Left colon (tissue), 2 donors: ENCODE data around the gene COL23A1. TPM values are rescaled to one million over a fixed set of nuclear protein-coding genes. Genes with fewer than 3 reads are reported as not detected.
"Not testable (repeated sequence)": the region's sequence is repeated elsewhere in the genome, so short reads cannot be mapped to it uniquely, and the experiment has no call there.

ENCODE experiments used
- ATAC-seq: fragments of 200-7000 bp; cut with Tn5 transposase; one replicate; pipeline ENCODE4 v1.9.1; 2020; ENCODE audit warnings: mild to moderate bottlenecking, moderate library complexity
- DNase-seq, 2 donors: peaks; one replicate each; pipeline ENCODE4 v3.0.0-alpha.2; 2020
- intact Hi-C, 2 donors: fragments of 100-400 bp; cut with DNase I in 1 of 2; cut with micrococcal nuclease in 1 of 2; formaldehyde crosslinking; loops; one replicate each; pipeline versions ENCODE4 v1.11.2 to v1.14.0; 2022; cut with DNase I, micrococcal nuclease
- total RNA-seq, 2 donors: library from RNA; stranded (reverse); fragmentation: NEBNext Ultra II Directional; extraction: Animal tissue kit (Norgen Biotek cat#: 25700); gene quantifications; one replicate each; pipeline ENCODE4 v1.2.1, GENCODE V29; 2021
- donor health status: DM: no; HTN: no; CAD: no.
- donor health status: DM: yes; HTN: yes; CAD: no.

COL23A1 gene
- total RNA-seq, 2 donors from 2014 or later, result 0.09 to 0.73 TPM

GRCh38 chr5:178382754-178383164, 207.4 kb downstream of the COL23A1 start:
- DNase-seq, result no peak
- intact Hi-C loops, result no loop called here

GRCh38 chr5:178381921-178382695, 208.1 kb downstream of the COL23A1 start:
- intact Hi-C loops, result no loop called here
- no peak for DNase-seq

More at GRCh38 chr5:178382754-178383164, 207.4 kb downstream of the COL23A1 start:
- ATAC-seq, result no peak

GRCh38 chr5:178381206-178381605, 209.0 kb downstream of the COL23A1 start:
- intact Hi-C loops, result no loop called here
- ATAC-seq, result no peak
- no peak for DNase-seq

More at GRCh38 chr5:178381921-178382695, 208.1 kb downstream of the COL23A1 start:
- ATAC-seq, result no peak

- DNase-seq (no peak), ATAC-seq (no peak)
- intact Hi-C loops, result no loop called here
Measured at GRCh38 chr5:178380541-178381074, 209.6 kb downstream of the COL23A1 start.

GRCh38 chr5:178380086-178380485, 210.1 kb downstream of the COL23A1 start:
- intact Hi-C loops, result no loop called here
- no peak for DNase-seq
- ATAC-seq, result no peak

GRCh38 chr5:178378527-178379484, 211.4 kb downstream of the COL23A1 start:
- intact Hi-C loops, result no loop called here
- ATAC-seq (no peak), DNase-seq (no peak)

- DNase-seq (no peak), ATAC-seq (no peak)
- intact Hi-C loops, result no loop called here
Measured at GRCh38 chr5:178377583-178378270, 212.5 kb downstream of the COL23A1 start.

- no peak for DNase-seq
- intact Hi-C loops, result no loop called here
- no peak for ATAC-seq
Measured at GRCh38 chr5:178376921-178377582, 213.1 kb downstream of the COL23A1 start.

- DNase-seq, result no peak
- no peak for ATAC-seq
- intact Hi-C loops, result no loop called here
Measured at GRCh38 chr5:178375348-178375747, 214.8 kb downstream of the COL23A1 start.

- ATAC-seq (no peak), DNase-seq (no peak)
- intact Hi-C loops, result no loop called here
Measured at GRCh38 chr5:178373711-178374110, 216.5 kb downstream of the COL23A1 start.

GRCh38 chr5:178372142-178372571, 218.0 kb downstream of the COL23A1 start:
- DNase-seq (no peak), ATAC-seq (no peak)
- intact Hi-C loops, result no loop called here

- ATAC-seq (no peak), DNase-seq (no peak)
- intact Hi-C loops, result no loop called here
Measured at GRCh38 chr5:178371362-178372111, 218.7 kb downstream of the COL23A1 start.

GRCh38 chr5:178370102-178370501, 220.1 kb downstream of the COL23A1 start:
- no peak for DNase-seq
- no peak for ATAC-seq
- intact Hi-C loops, result no loop called here

GRCh38 chr5:178369469-178369868, 220.7 kb downstream of the COL23A1 start:
- intact Hi-C loops, ATAC-seq, DNase-seq: not testable (repeated sequence)

- ATAC-seq, result no peak
- intact Hi-C loops, result no loop called here
- no peak for DNase-seq
Measured at GRCh38 chr5:178368716-178369300, 221.4 kb downstream of the COL23A1 start.

- no peak for ATAC-seq
- intact Hi-C loops, result no loop called here
- no peak for DNase-seq
Measured at GRCh38 chr5:178368274-178368673, 221.9 kb downstream of the COL23A1 start.

GRCh38 chr5:178367736-178368120, 222.5 kb downstream of the COL23A1 start:
- no peak for ATAC-seq
- DNase-seq, result no peak
- intact Hi-C loops, result no loop called here
